AG09319 (cell line): Measurements from ENCODE around the gene HS1BP3.

Experiments used
- DNase-seq: peaks from one replicate; pipeline ENCODE4 v3.0.0-alpha.2; 2010; ENCODE audit warnings: low read depth; ENCODE audit errors: extremely low read depth
- CTCF ChIP-seq: IDR thresholded peaks from 2 replicates; pipeline ENCODE4 v1.5.1; 2011; ENCODE audit warnings: low read depth, mild to moderate bottlenecking, inconsistent platforms, low read length, moderate library complexity

The HS1BP3 gene

DNA sequence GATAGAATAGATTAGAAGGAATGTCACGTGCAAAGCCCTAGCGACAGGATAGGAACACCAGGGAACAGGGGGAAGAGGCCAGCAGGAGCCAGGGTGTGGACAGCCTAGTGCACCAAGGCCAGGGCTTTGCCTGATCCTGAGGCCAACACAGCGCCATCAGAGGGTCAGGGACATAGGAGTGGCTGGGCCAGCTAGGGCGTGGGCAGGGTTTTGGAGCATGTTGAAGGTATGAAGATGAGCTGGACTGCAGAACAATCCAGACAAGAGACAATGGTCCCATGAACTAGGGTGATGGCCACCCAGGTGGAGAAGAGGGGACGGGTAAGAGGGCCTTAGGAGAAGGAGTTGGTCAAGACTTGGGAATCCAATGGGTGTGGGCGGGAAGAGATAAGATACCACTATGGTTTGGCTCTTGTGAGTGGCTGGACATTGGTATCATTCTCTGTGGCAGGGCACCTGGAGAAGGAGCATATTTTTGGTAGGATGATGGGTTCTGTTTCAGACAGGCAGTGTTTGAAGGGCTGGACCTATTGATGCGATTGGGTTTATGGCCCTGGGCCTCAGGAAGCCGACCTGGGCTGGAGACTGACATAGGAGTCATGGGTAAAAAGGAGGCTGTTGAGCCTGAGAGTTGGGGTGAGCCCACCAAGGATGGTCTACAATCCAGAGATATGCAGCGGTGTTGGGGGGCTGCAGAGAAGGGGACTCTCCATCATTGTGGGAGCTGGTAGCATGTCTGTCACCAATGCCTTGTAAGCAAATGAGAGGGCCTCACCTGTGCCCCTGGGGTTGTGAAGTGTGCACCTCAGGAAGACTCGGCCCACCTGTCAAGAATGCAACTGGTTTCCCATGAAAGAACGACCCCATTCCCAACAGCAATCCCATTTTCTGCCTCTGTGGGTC, 2.0 kb upstream of the HS1BP3 start:
- TF ChIP-seq CTCF: no peak
- DNase-seq: no peak

DNA sequence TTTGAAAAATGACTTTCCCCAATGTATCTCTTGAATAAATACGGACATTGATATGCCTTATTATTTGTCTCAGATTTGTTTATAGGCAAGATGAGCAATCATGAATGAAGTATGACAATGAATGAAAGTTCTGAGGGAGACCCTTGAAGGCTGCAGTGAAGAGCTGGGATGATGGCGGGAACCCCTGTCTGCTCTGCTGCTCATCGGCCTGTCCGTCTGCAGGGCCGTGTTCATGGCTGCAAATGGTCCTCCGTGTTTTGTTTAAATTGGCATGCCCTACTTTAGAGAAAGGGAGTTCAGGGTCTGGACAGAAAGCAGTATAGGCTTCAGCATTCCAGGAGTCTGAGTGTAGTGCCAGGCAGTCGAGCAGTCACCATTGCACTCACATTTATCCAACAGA, 1.2 kb upstream of the HS1BP3 start:
- DNase-seq: no peak
- TF ChIP-seq CTCF: no peak

GRCh38 chr2:20651731-20652099, 817 bp upstream of the HS1BP3 start:
- no peak for TF ChIP-seq CTCF
- DNase-seq: no peak

GRCh38 chr2:20650393-20650876, 463 bp downstream of the HS1BP3 start:
- TF ChIP-seq CTCF: no peak; the same call in 1 of the 2 replicates
- no peak for DNase-seq

DNA sequence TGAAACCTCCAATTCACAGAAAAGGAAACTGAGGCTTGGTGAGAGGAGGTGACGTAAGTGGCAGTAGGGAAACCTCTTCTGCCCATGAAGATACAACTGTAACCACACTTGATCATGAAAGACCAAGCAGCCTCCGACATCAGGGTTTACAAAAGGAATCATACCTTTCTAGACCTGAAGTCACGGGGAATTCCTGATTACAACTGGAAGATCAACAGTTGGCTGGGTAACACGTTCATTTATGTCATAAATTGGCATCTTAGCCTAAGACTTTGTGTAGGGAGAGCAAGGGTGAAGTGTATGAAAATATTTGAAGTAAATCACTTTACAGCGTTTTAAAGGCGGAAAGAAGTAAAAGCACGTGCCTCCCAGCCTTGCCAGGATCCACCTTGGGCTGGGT, 922 bp downstream of the HS1BP3 start:
- TF ChIP-seq CTCF: no peak
- DNase-seq: no peak

DNA sequence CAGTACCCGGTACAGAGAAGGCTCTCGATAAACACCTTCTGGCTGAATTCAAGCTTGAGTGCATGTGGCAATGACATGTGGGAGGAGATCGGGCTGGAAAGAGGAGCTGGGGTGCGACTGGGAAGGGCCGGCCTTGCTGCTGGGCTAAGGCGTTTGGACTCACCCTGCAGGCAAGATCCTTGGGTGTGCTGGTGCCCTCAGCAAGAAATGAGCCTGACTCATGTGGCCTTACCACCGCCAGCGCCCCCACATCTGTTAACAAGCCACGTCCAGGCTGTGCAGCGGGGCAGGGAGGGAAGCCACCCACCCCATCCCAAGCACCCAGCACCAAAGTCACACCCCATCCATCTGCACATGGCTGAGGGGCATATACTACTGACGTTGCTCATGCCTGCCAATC, 1.3 kb downstream of the HS1BP3 start:
- DNase-seq: no peak
- no peak for TF ChIP-seq CTCF

DNA sequence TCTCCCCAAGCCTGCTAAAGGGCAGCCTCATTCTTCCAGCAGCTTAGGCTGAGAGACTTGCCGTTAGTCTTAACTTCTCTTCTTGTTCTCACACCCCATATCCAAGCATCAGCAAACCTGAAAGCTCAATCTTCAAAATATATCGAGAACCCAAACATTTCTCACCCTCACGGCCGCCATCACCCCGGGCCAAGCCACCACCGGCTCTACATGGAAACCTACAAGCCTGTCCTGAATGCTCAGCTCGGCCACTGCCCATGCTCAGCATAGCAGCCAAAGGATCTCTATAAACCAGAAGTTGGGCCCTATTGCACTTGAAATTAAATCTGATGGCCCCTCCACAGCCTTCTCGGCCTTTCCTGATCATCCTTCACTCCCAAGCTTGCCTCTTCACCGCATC, 2.1 kb downstream of the HS1BP3 start:
- no peak for TF ChIP-seq CTCF
- no peak for DNase-seq
